GM12878 (cell line): Measurements from ENCODE around the gene SAP30L.

ENCODE experiments used
- TCF12 ChIP-seq: IDR thresholded peaks from 2 replicates; pipeline ENCODE4 v1.6.1; 2011; ENCODE audit warnings: low read depth, mild to moderate bottlenecking, low read length
- TF ChIP-seq, protein P1 (sequence below): fragments of 450-650 bp; formaldehyde crosslinking; IDR thresholded peaks from 2 replicates; pipeline ENCODE4 v1.4.0; 2022; ENCODE audit warnings: mild to moderate bottlenecking, moderate library complexity
- TF ChIP-seq, protein P2 (sequence below), 3 experiments: IDR thresholded peaks in 2 of 3; conservative IDR thresholded peaks in 1 of 3; 2 replicates each; pipeline ENCODE4 v1.5.1; 2011; ENCODE audit warnings: low read depth in 3 of 3, low read length in 3 of 3, mild to moderate bottlenecking in 3 of 3, control low read depth in 2 of 3, moderate library complexity in 2 of 3, inconsistent platforms in 1 of 3, mixed read lengths in 1 of 3; ENCODE audit not compliant: control insufficient read depth in 2 of 3, insufficient read depth in 1 of 3; ENCODE audit errors: extremely low read depth in 1 of 3

DNA sequence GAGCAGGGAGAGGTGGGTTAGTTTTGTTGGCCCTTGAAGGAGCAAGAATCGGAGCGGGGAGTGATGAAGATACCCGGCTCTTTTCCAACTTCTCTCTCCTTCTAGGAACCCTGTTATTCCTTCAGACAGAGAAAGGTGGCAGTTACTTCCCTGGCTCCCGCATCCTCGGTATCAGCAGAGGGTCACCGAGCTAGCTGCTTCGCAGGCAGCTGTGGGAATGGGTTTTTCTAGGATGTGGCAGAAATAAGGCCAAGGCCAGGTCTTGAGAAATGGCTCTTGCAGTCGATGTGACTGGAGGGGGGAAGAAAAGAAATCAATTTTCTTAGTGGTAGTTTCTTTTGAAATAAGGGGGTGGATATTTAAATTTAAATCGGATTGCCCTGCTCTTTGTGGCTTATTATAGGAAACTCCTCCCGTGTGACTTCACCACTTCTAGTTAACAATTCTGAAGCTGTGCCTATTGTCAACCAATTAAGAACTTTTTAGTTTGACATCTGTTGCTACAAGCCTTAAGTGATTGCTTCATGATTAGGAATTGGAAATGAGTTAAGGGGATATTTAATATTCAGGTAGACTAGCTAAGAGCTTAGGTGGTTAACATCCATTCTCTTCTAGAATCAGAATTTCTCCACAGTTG lies 1.4 kb downstream of the SAP30L start:
- TF ChIP-seq, protein P1, sequence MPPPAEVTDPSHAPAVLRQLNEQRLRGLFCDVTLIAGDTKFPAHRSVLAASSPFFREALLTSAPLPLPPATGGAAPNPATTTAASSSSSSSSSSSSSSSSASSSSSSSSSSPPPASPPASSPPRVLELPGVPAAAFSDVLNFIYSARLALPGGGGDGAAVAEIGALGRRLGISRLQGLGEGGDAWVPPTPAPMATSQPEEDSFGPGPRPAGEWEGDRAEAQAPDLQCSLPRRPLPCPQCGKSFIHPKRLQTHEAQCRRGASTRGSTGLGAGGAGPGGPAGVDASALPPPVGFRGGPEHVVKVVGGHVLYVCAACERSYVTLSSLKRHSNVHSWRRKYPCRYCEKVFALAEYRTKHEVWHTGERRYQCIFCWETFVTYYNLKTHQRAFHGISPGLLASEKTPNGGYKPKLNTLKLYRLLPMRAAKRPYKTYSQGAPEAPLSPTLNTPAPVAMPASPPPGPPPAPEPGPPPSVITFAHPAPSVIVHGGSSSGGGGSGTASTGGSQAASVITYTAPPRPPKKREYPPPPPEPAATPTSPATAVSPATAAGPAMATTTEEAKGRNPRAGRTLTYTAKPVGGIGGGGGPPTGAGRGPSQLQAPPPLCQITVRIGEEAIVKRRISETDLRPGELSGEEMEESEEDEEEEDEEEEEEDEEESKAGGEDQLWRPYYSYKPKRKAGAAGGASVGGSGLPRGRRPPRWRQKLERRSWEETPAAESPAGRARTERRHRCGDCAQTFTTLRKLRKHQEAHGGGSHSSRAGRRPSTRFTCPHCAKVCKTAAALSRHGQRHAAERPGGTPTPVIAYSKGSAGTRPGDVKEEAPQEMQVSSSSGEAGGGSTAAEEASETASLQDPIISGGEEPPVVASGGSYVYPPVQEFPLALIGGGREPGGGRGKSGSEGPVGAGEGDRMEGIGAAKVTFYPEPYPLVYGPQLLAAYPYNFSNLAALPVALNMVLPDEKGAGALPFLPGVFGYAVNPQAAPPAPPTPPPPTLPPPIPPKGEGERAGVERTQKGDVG (CRISPR knock-in tag), result no peak
- TF ChIP-seq, protein P2, sequence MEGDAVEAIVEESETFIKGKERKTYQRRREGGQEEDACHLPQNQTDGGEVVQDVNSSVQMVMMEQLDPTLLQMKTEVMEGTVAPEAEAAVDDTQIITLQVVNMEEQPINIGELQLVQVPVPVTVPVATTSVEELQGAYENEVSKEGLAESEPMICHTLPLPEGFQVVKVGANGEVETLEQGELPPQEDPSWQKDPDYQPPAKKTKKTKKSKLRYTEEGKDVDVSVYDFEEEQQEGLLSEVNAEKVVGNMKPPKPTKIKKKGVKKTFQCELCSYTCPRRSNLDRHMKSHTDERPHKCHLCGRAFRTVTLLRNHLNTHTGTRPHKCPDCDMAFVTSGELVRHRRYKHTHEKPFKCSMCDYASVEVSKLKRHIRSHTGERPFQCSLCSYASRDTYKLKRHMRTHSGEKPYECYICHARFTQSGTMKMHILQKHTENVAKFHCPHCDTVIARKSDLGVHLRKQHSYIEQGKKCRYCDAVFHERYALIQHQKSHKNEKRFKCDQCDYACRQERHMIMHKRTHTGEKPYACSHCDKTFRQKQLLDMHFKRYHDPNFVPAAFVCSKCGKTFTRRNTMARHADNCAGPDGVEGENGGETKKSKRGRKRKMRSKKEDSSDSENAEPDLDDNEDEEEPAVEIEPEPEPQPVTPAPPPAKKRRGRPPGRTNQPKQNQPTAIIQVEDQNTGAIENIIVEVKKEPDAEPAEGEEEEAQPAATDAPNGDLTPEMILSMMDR (IDR thresholded peaks at IDR 0.05 in 2 of 3, conservative IDR thresholded peaks at IDR 0.05 in 1 of 3; ENCODE audit: control insufficient read depth in 2 of 3, extremely low read depth in 1 of 3, insufficient read depth in 1 of 3, low read depth in 3 of 3, low read length in 3 of 3), result no peak
- TF ChIP-seq TCF12, result no peak
